Aorta (tissue), 5 donors: ENCODE data around the gene ZNF385B. TPM values are rescaled to one million over a fixed set of nuclear protein-coding genes. Genes with fewer than 3 reads are reported as not detected.
"Not testable (repeated sequence)": the region's sequence is repeated elsewhere in the genome, so short reads cannot be mapped to it uniquely, and the experiment has no call there.

Experiments
- ATAC-seq: fragments of 200-7000 bp; cut with Tn5 transposase; one replicate; pipeline ENCODE4 v1.9.1; 2022; ENCODE audit warnings: moderate library complexity; ENCODE audit not compliant: low FRiP score
- DNase-seq, 2 donors: peaks; one replicate each; pipeline ENCODE4 v3.0.0-alpha.2; 2020
- H3K27ac ChIP-seq, 2 donors: one replicate each; pipeline ENCODE4 v1.5.1; 2013; ENCODE audit warnings: low read length in 2 of 2, mild to moderate bottlenecking in 2 of 2, moderate library complexity in 2 of 2, control low read depth in 1 of 2, inconsistent platforms in 1 of 2, low read depth in 1 of 2
- H3K27me3 ChIP-seq, 2 donors: one replicate each; pipeline ENCODE4 v1.6.1; 2013; ENCODE audit warnings: control low read depth in 1 of 2, low read length in 1 of 2, mild to moderate bottlenecking in 1 of 2, moderate library complexity in 1 of 2; ENCODE audit not compliant: insufficient read depth in 2 of 2, control insufficient read depth in 1 of 2
- H3K36me3 ChIP-seq, 2 donors: one replicate each; pipeline ENCODE4 v1.6.1; 2013; ENCODE audit warnings: control low read depth in 1 of 2, low read length in 1 of 2, mild to moderate bottlenecking in 1 of 2; ENCODE audit not compliant: insufficient read depth in 2 of 2, control insufficient read depth in 1 of 2
- H3K4me1 ChIP-seq, 2 donors: one replicate each; pipeline ENCODE4 v1.6.1; 2013; ENCODE audit warnings: low read length in 2 of 2, control low read depth in 1 of 2, mild to moderate bottlenecking in 1 of 2, moderate library complexity in 1 of 2; ENCODE audit not compliant: insufficient read depth in 2 of 2, control insufficient read depth in 1 of 2
- H3K4me3 ChIP-seq, 2 donors: one replicate each; pipeline ENCODE4 v1.5.1; 2013; ENCODE audit warnings: low read length in 2 of 2, control low read depth in 1 of 2, mild to moderate bottlenecking in 1 of 2
- H3K9me3 ChIP-seq: one replicate; pipeline ENCODE4 v1.6.1; 2013; ENCODE audit warnings: mild to moderate bottlenecking, low read length; ENCODE audit not compliant: control insufficient read depth
- WGBS, 2 donors: extraction: QIAGEN DNeasy Blood & Tissue Kit; methylation state at CpG; one replicate each; pipeline ENCODE4 v1.1.7; 2013; 5-methylcytosine and 5-hydroxymethylcytosine counted together
- intact Hi-C, 2 donors: fragments of 100-400 bp; cut with DNase I; formaldehyde crosslinking; loops; one replicate each; pipeline versions ENCODE4 v1.14.2 to v1.15.0; 2022
- polyA plus RNA-seq, 2 donors: library from polyadenylated mRNA; stranded (reverse); fragments of 200-250 nt; gene quantifications; one replicate each; pipeline ENCODE4 v1.2.3, GENCODE V29; 2013
- total RNA-seq, 2 donors: library from RNA; stranded (reverse); fragmentation: NEBNext Ultra II Directional; extraction: Animal tissue kit (Norgen Biotek cat#: 25700); gene quantifications; one replicate each; pipeline ENCODE4 v1.2.1, GENCODE V29; 2021
- donor health status: healthy with polysubstance abuse.
- donor health status: Bipolar disorder and iron deficiency.
- donor health status: DM: no; HTN: no; CAD: no.
- donor health status: DM: no; HTN: no; CAD: no.
- donor health status: DM: yes; HTN: yes; CAD: no.

Gene ZNF385B
- total and polyA plus RNA-seq, 4 donors, result 3.3 to 4.6 (median 4.0) TPM; not detected in 1

DNA sequence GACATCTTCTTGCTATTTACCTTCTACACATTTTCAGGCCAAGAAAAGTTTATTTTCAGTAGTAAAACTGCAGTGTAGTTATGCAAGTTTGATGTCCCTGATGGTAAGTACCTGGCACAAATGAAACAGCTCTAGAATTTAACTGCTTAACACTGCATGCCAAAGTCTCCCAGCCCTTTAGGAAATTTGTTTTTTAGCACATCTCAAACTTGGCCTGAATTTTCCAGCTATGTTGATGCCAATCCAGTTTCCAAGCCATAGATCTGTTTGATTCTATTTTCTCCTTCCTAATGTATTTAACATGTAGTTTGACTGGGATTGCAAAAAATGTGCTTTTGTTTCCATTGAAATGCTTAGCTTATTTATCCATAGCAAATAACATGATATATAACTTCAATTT lies 29.3 kb upstream of the ZNF385B start:
- Histone ChIP-seq H3K4me1 (no peaks in the 10 kb centered on the region), H3K27ac (no peak overlapping the region), H3K9me3 (no peaks in the 10 kb centered on the region), H3K36me3 (no peaks in the 10 kb centered on the region), H3K27me3 (no peaks in the 10 kb centered on the region), H3K4me3 (no peak overlapping the region)
- DNase-seq, result no peak
- ATAC-seq, result no peak
- intact Hi-C loops, result no loop called here

DNA sequence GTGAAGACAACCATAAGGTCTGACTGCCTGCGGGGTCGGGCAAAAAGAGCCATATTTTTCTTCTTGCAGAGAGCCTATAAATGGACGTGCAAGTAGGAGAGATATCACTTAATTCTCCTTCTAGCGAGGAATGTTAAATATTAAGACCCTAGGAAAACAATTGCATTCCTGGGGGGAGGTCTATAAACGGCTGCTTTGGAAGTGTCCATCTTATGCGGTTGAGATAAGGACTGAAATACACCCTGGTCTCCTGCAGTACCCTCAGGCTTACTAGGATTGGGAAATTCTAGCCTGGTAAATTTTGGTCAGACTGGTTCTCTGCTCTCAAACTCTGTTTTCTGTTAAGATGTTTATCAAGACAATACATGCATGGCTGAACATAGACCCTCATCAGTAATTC lies 27.2 kb upstream of the ZNF385B start:
- WGBS, 2 donors, result 78 to 85% methylated on average over 6 of the region's 6 CpGs
- ATAC-seq, H3K9me3 ChIP-seq, H3K4me1 ChIP-seq, DNase-seq, H3K27me3 ChIP-seq, H3K27ac ChIP-seq, H3K36me3 ChIP-seq, H3K4me3 ChIP-seq, intact Hi-C loops: not testable (repeated sequence)

DNA sequence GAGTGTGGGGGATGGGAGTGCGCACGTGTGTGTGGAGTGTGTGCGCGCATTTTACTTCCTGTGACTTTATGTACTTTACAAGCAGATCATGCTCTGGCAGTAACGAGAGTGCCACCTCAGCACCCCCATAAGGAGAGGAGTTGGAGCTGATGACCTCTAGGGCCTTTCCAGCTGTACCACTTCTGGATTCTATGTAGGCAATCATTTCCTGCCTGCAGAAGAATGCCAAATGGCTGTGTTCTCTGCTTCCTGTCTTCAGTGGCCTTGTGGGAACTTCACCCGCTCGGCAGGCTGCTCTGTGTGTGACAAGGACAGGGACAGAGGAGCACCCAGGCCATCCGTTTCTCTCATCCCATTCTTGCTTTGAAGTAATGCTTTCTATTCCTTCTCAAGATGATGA lies 22.8 kb upstream of the ZNF385B start:
- H3K36me3 ChIP-seq, result no peaks in the 10 kb centered on the region
- WGBS, 2 donors, result 61 to 70% methylated on average over 8 of the region's 8 CpGs
- no peaks in the 10 kb centered on the region for H3K9me3 ChIP-seq
- ATAC-seq (no peak), DNase-seq (no peak)
- no peak overlapping the region for H3K4me3 ChIP-seq
- H3K27me3 ChIP-seq, result no peaks in the 10 kb centered on the region
- intact Hi-C loops, result no loop called here
- no peaks in the 10 kb centered on the region for H3K4me1 ChIP-seq
- no peak overlapping the region for H3K27ac ChIP-seq

DNA sequence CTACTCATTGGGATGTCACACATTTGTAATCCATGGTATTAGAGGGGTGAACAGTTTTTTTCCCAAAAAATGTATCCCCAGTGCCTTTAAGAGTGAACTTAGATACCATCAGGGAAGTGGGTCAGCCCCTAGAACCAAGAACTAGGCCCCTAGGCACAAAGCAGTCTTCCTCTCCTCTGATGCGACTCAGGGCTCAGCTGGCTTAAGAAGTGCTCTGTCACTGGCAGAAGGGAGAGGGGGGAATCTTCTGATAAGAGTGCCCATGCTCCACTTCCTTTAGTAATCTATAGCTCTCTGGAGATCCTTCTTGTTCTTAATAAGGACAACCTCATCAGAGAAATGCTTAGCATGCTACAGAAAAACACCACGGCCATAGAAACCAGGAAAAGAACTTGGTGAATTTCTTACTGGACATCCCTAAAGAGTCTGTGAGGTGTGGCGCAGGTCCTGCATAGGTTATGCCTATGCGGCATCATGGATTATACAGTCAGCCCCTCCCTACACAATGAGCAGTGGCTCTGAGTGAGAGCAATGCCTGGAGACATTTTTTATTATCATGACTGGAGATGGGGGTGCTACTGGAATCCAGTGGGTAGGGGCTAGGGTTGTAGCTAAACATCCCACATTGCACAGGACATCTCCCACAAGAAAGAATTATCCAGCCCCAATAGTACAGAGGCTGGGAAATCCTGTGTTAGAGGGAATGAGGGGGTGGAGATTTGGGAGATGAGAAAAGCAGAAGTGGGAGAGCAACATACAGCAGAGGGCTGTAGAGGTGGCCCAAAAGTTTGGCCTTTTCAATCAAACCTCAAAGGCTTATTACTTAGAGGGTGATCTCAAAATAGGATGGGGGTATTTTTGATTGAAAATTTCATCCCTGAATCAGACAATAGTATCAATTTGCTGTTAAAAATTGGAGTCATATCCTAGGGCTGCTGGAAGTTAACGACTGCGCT lies 21.7 kb upstream of the ZNF385B start:
- Histone ChIP-seq H3K4me3 (no peak overlapping the region), H3K4me1 (no peaks in the 10 kb centered on the region), H3K27ac (no peak overlapping the region), H3K27me3 (no peaks in the 10 kb centered on the region), H3K9me3 (no peaks in the 10 kb centered on the region), H3K36me3 (no peaks in the 10 kb centered on the region)
- intact Hi-C loops, result no loop called here
- ATAC-seq, result no peak
- WGBS, 2 donors, result 85 to 91% methylated on average over 6 of the region's 6 CpGs
- DNase-seq, result no peak

DNA sequence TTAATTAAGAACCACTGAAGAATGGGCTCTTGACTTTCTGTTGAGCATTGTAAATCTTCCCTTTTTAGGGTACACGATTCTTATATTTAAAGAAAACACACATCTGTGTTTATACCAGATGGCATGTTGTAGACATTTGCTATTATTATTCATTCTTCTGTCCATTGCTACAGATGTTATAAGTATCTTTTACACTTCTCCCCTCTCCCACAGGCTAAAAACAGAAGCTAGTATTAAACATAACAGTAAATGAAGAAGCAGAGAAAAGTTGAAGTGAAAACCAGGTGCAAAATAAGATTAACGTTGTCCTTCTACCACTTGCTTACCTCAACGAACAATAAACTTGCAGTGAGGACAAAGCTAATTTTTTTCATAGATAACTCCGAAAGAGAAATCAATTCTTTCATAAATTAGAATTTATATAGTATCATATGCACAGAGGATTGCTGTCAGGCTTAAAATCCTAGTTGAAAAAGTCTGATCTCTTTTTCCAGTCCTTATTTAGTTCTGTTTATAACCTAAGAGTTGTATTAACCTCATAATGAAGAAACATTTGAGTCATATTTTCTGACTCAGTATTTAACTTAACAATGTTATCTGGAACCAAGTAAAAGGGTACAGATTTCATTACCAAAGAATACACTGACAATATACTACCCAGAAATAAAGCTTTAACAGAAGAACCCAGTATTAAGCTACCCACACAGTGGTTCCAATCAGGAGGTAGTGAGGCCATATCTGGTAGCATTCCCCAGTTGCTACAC lies 16.4 kb upstream of the ZNF385B start:
- Histone ChIP-seq H3K27me3 (no peaks in the 10 kb centered on the region), H3K27ac (no peak overlapping the region), H3K36me3 (no peaks in the 10 kb centered on the region), H3K9me3 (no peaks in the 10 kb centered on the region), H3K4me3 (no peak overlapping the region), H3K4me1 (no peaks in the 10 kb centered on the region)
- 85 to 86% methylated on average over 4 of the region's 4 CpGs for WGBS, 2 donors
- intact Hi-C loops, result no loop called here
- ATAC-seq (no peak), DNase-seq (no peak)

DNA sequence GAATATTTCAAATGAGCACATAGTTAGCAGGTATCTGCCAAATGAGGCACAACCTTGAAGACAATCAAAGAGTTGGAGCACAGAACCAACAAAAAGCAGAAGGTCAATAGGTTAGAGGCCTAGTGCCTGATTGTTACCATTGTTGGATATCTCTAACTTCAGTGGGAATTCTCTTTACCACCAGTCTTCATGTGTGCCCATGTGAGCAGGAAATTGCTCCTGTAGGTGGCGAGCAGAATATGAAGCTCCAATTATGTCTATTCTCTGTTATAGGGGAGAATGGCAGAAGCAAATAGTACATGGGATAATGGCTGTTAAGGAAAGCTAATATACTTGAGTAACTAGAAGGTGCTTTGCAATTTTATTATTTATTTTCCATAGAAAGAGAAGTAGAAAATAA lies 14.9 kb upstream of the ZNF385B start:
- intact Hi-C loops, result no loop called here
- whole genome bisulfite sequencing, 2 donors, result 88% methylated on average over 1 of the region's 1 CpG
- no peak for DNase-seq
- Histone ChIP-seq H3K4me3 (no peak overlapping the region), H3K36me3 (no peaks in the 10 kb centered on the region), H3K4me1 (no peaks in the 10 kb centered on the region), H3K9me3 (no peaks in the 10 kb centered on the region), H3K27ac (no peak overlapping the region), H3K27me3 (no peaks in the 10 kb centered on the region)
- no peak for ATAC-seq

DNA sequence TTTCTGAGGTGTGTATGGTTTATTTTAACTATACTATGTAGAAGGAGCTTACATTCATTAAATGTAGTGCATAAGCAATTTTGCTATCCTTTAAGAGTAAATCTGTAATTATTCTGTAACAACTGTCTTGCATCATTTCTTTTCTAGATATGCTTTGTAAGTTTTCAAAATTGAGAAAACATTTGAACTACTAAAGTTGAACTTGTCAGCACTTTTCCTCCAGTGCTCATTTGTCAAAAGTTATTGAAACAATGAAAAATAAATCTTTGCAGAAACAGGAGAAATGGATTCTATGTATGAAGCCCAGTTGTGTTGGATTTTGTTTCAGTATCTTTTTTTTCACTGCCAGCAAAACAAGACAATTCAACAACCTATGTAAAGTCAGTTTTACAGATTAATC lies 14.5 kb upstream of the ZNF385B start:
- intact Hi-C loops, result no loop called here
- H3K27ac ChIP-seq, result no peak overlapping the region
- H3K4me3 ChIP-seq, result no peak overlapping the region
- H3K36me3 ChIP-seq, result no peaks in the 10 kb centered on the region
- no peaks in the 10 kb centered on the region for H3K27me3 ChIP-seq
- DNase-seq, result no peak
- no peak for ATAC-seq
- H3K4me1 ChIP-seq, result no peaks in the 10 kb centered on the region
- H3K9me3 ChIP-seq, result no peaks in the 10 kb centered on the region

DNA sequence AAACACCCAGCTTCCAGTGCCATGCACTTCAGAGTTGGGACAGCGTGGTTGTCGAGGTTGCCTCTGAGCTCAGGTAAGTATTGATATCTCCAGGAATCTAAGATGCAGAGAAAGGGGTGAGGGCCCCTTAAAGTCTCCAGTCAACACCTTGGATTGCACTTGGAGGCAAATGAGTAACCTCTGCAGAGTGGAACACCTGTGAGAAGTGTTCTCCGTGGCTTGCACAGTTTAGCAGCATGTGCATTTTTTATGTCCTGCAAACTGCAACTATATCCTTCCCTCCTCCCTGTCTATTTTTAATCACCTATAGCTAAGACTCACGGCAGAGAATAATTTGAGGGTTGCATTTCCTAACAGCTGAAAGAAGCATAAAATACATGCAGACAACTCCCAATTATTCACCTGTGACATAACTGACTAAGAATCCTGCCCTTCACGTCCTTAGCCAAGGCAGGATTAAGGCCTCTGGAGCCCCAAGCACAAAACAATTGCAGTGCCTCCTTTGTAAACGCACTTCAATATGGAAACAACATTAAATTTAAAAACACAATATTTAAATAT lies 1.6 kb upstream of the ZNF385B start:
- no peak for ATAC-seq

More for the DNA sequence above, 1.6 kb upstream of the ZNF385B start:
- DNase-seq, result no peak
- no peaks in the 10 kb centered on the region for H3K9me3 ChIP-seq
- no peak overlapping the region for H3K27ac ChIP-seq
- no peaks in the 10 kb centered on the region for H3K36me3 ChIP-seq
- no peaks in the 10 kb centered on the region for H3K4me1 ChIP-seq
- no peak overlapping the region for H3K4me3 ChIP-seq
- H3K27me3 ChIP-seq, result no peaks in the 10 kb centered on the region
- intact Hi-C loops, result no loop called here
- WGBS, 2 donors, result 79 to 87% methylated on average over 6 of the region's 6 CpGs
